ENCODE measurements around the gene AQP12A.

The AQP12A gene

GRCh38 chr2:240722376-240722775, 30.7 kb downstream of the AQP12A start:
- DNase-seq (ENCODE audit: low read depth) = no peak
- H3K4me3 ChIP-seq (ENCODE audit: control insufficient read depth, low read depth, low read length) = no peak overlapping the region
- no peak for TF ChIP-seq CTCF (conservative IDR thresholded peaks at IDR 0.05; ENCODE audit: control insufficient read depth, insufficient read depth, low read depth, low read length)

GRCh38 chr2:240722796-240723735, 31.4 kb downstream of the AQP12A start:
- H3K4me3 ChIP-seq (ENCODE audit: control insufficient read depth, low read depth, low read length) = no peak overlapping the region
- DNase-seq (ENCODE audit: low read depth) = no peak
- TF ChIP-seq CTCF (conservative IDR thresholded peaks at IDR 0.05; ENCODE audit: control insufficient read depth, insufficient read depth, low read depth, low read length) = no peak

GRCh38 chr2:240723851-240724250, 32.2 kb downstream of the AQP12A start:
- no peak overlapping the region for H3K4me3 ChIP-seq (ENCODE audit: control insufficient read depth, low read depth, low read length)
- no peak for TF ChIP-seq CTCF (conservative IDR thresholded peaks at IDR 0.05; ENCODE audit: control insufficient read depth, insufficient read depth, low read depth, low read length)
- DNase-seq (ENCODE audit: low read depth) = no peak

GRCh38 chr2:240724431-240724830, 32.8 kb downstream of the AQP12A start:
- no peak for TF ChIP-seq CTCF (conservative IDR thresholded peaks at IDR 0.05; ENCODE audit: control insufficient read depth, insufficient read depth, low read depth, low read length)
- H3K4me3 ChIP-seq (ENCODE audit: control insufficient read depth, low read depth, low read length) = no peak overlapping the region
- no peak for DNase-seq (ENCODE audit: low read depth)

GRCh38 chr2:240725266-240725665, 33.6 kb downstream of the AQP12A start:
- H3K4me3 ChIP-seq (ENCODE audit: control insufficient read depth, low read depth, low read length) = no peak overlapping the region
- DNase-seq (ENCODE audit: low read depth) = no peak
- no peak for TF ChIP-seq CTCF (conservative IDR thresholded peaks at IDR 0.05; ENCODE audit: control insufficient read depth, insufficient read depth, low read depth, low read length)

- no peak for TF ChIP-seq CTCF (conservative IDR thresholded peaks at IDR 0.05; ENCODE audit: control insufficient read depth, insufficient read depth, low read depth, low read length)
- H3K4me3 ChIP-seq (ENCODE audit: control insufficient read depth, low read depth, low read length) = no peak overlapping the region
- DNase-seq (ENCODE audit: low read depth) = no peak
These were observed 34.0 kb downstream of the AQP12A start for GRCh38 chr2:240725671-240726070.

All from fibroblast of mammary gland (primary cell).